ENCODE results near the gene RFLNA.

Gene RFLNA

DNA sequence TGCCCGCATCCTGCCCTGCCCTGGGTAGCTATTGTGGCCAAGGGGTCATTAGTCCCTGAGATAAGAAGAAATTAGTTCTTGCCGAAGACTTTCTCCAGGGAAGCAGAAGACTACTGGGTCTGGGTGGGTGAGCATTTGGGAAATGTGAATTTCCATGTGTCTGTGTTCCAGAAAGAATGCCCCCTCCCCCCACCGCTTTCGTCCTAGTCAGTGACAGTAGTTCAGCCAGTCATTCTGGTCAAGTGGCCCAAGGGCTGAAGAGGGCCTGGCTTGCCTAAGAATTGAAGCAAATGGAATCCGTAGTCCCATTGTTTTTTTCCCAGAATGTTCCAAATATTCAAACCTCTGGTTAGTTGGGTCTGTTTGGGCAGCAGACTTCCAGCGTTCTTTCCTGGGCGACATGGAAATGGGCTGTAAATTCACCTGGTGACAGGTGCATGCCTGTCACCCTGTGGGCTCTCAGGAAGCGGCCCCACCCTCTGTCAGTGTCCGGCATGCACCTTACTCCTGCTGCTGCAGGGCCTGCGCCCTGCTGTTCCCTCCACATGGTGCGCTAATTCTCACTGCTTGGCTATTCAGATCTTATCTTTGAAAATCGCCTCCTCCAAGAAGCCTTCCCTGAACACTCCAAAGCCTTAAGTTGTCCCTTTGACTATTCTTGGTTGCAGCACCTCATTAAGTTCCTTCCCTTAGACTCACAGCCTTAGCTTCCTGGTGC is 1.4 kb upstream of the RFLNA start:
- Mint-ChIP-seq H3K4me1 (peaks cover 51% of the 10 kb centered on the region), H3K9me3 (no peaks in the 10 kb centered on the region), H3K27ac (no peak overlapping the region), H3K36me3 (ENCODE audit: low read depth) (peaks cover 2% of the 10 kb centered on the region), H3K4me3 (peak overlapping the region in 2 of 3 experiments; percentile 28 to 86), H3K27me3 (ENCODE audit: low read depth) (peaks cover 25% of the 10 kb centered on the region)
- TF ChIP-seq, protein P1, sequence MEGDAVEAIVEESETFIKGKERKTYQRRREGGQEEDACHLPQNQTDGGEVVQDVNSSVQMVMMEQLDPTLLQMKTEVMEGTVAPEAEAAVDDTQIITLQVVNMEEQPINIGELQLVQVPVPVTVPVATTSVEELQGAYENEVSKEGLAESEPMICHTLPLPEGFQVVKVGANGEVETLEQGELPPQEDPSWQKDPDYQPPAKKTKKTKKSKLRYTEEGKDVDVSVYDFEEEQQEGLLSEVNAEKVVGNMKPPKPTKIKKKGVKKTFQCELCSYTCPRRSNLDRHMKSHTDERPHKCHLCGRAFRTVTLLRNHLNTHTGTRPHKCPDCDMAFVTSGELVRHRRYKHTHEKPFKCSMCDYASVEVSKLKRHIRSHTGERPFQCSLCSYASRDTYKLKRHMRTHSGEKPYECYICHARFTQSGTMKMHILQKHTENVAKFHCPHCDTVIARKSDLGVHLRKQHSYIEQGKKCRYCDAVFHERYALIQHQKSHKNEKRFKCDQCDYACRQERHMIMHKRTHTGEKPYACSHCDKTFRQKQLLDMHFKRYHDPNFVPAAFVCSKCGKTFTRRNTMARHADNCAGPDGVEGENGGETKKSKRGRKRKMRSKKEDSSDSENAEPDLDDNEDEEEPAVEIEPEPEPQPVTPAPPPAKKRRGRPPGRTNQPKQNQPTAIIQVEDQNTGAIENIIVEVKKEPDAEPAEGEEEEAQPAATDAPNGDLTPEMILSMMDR (IDR thresholded peaks at IDR 0.05; ENCODE audit: unreplicated experiment in 3 of 3): no peak

DNA sequence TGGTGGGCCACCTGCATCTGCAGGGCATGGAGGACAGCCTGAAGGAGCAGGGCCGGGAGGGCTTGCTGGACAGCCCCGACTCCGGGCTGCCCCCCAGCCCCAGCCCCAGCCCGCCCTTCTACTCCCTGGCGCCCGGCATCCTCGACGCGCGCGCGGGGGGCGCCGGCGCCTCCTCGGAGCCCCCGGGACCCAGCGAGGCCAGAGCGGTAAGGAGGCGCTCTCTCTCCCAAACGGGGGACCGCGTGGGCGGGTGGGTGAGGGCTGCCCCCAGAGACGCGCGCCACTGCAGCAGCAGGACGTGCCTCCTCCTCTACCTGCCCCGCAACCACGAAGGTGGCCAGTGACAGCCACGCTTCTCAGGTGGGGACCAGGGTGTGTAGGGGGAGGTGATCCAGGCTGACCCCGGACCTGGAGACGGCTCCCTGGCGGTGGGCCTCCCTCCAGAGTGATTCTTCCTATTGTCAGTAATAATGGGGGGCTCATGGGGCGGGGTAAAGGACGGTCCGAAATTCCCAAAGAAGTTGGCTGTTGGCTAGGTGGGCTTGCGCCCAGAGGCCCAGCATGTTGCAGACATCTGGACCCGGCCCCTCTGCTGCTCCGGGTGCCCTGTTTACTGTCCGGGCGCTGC is 652 bp downstream of the RFLNA start:
- H3K36me3 Mint-ChIP-seq (ENCODE audit: low read depth): peaks cover 7% of the 10 kb centered on the region
- H3K4me3 Mint-ChIP-seq: peak overlapping the region; percentile 92 to 95 (median 93)
- TF ChIP-seq, protein P1 (IDR thresholded peaks at IDR 0.05; ENCODE audit: unreplicated experiment in 3 of 3): no peak
- peak overlapping the region in 1 of 3 experiments; percentile 71 for H3K27ac Mint-ChIP-seq
- peaks cover 34% of the 10 kb centered on the region for H3K27me3 Mint-ChIP-seq (ENCODE audit: low read depth)
- no peaks in the 10 kb centered on the region for H3K9me3 Mint-ChIP-seq
- H3K4me1 Mint-ChIP-seq: peaks cover 33% of the 10 kb centered on the region

DNA sequence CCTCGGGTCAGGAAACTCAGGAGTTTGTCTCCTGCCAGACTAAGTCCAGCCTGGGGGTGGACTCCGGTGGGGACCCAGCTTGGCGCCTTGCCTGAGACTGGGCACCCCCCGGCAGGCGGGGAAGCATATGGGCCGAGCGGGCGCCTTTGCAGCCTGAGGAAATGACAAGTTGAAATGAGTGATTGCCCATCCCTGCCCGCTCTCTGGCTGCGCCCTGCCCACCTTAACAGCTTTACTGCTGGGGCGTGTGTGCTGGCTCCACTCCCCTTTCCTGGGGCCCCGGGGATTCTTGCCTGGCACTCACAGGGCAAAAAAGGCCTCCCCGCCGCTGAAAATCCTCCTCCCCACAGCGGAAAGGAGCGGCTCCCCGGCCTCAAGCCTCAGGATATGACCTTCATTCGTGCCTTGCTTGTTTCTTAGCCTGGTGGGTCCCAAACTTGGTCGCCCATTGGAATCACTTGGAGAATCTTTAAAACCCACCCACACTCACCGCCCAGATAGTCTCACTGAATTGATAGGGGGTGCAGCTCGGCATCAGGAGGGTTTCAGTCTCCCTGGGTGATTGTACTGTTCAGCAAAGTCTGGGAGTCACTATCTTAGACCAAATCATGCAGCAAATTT is 1.5 kb downstream of the RFLNA start:
- Mint-ChIP-seq H3K27me3 (ENCODE audit: low read depth) (peaks cover 39% of the 10 kb centered on the region), H3K36me3 (ENCODE audit: low read depth) (peaks cover 9% of the 10 kb centered on the region), H3K27ac (peak overlapping the region in 2 of 3 experiments; percentile 2 to 31), H3K4me3 (peak overlapping the region; percentile 92 to 95 (median 93)), H3K9me3 (no peaks in the 10 kb centered on the region), H3K4me1 (peaks cover 33% of the 10 kb centered on the region)
- TF ChIP-seq, protein P1 (IDR thresholded peaks at IDR 0.05; ENCODE audit: unreplicated experiment in 3 of 3): no peak

DNA sequence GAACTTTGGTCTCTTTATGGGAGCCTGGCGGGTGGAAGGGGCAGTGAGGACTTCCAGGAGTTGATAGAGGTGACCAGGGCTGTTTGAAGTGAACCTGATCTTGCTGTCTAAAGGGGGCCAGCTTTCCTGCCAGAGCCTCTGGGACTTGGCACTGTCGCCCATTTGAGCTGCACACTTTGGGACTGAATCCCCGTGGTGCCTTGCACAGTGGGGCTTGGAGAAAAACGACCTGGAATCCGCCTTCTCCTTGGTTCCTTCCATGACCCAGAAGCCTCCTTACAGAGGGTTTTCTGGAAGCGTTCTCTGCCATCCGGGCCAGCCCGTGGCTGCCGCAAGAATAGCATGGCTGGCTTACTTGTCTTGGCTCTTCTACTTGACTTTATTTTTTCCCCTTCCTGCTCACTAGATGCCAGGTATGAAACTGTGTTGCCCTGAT is 2.0 kb downstream of the RFLNA start:
- Mint-ChIP-seq H3K36me3 (ENCODE audit: low read depth) (peaks cover 9% of the 10 kb centered on the region), H3K27me3 (ENCODE audit: low read depth) (peaks cover 39% of the 10 kb centered on the region), H3K4me1 (peaks cover 29% of the 10 kb centered on the region), H3K9me3 (no peaks in the 10 kb centered on the region), H3K27ac (peak overlapping the region in 2 of 3 experiments; percentile 2 to 31), H3K4me3 (peak overlapping the region; percentile 92 to 95 (median 93))
- TF ChIP-seq, protein P1 (IDR thresholded peaks at IDR 0.05; ENCODE audit: unreplicated experiment in 3 of 3): no peak

DNA sequence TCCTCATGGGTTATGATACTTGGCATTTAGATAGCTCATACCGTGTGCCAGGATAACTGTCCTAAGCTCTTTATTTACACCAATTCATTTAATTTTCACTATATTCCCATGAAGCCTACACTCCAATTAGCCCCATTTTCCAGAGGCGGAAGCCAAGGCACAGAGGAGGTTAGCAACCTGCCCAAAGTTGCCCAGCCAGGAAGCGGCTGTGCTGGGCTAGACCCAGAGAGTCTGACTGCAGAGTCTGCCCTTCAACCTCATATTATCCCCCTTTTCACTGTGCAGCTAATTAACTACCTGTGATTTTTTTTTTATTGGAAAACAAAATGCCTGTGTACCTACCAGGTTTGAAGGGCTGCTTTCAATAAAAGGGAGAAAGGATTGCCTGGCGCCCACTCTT is 2.5 kb downstream of the RFLNA start:
- Mint-ChIP-seq H3K36me3 (ENCODE audit: low read depth) (peaks cover 9% of the 10 kb centered on the region), H3K9me3 (no peaks in the 10 kb centered on the region), H3K27me3 (ENCODE audit: low read depth) (peaks cover 39% of the 10 kb centered on the region), H3K27ac (peak overlapping the region in 1 of 3 experiments; percentile 2), H3K4me1 (peaks cover 24% of the 10 kb centered on the region), H3K4me3 (peak overlapping the region; percentile 92 to 95 (median 93))
- TF ChIP-seq, protein P1 (IDR thresholded peaks at IDR 0.05; ENCODE audit: unreplicated experiment in 3 of 3): no peak
